ENCODE data around the gene BTBD19. TPM values are rescaled to one million over a fixed set of nuclear protein-coding genes. Genes with fewer than 3 reads are reported as not detected.
A peak's percentile ranks its signal among the peaks of the same experiment; 100 is the strongest.

BTBD19 gene
- total and polyA plus RNA-seq, 9 of the 15 experiments (the other 6 are each of a cell fraction or from before 2014, with no cell fraction given), result 0.22 to 2.0 (median 0.95) TPM

DNA sequence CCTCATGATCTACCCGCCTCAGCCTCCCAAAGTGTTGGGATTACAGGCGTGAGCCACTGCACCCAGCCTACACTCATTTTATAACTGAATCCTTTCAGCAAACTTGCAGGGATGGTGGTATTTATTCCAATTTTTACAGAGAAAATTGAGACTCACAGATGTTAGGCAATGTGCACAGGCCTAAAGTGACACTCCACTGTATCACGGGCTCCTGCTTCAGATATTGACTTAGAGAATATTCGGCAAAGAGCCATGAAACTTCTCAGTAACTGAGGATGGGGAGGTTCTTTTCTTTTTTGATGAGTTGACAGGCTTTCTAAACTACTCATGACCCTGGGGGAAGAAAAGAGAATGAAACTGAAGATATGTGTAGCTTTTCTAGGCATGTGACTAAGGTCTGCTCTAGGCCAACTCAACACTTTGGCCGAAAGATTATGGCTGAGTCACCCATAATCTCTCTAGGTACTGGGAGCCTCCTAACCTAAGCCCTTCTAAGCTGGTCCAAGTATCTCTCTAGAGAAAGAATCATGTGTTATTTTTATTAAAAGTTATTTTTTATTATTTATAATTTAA is 54.6 kb downstream of the BTBD19 start (continued):
- TF ChIP-seq JUND (IDR thresholded peaks at IDR 0.05; ENCODE audit: borderline replicate concordance, low read depth, low read length) (peak; percentile 77; the same call in 1 of the 2 replicates), JUND (tag; IDR thresholded peaks at IDR 0.05; ENCODE audit: borderline replicate concordance, low read depth, low read length) (peak; percentile 67; the same call in 1 of the 3 replicates), MAFG (tag; conservative IDR thresholded peaks at IDR 0.05) (peak; percentile 89), RAD51 (IDR thresholded peaks at IDR 0.05; ENCODE audit: borderline replicate concordance, low read depth) (peak; percentile 44; the same call in 1 of the 2 replicates), NR2C1 (IDR thresholded peaks at IDR 0.05) (no peak), NR2C1 (tag; IDR thresholded peaks at IDR 0.05) (peak; percentile 36; the same call in 1 of the 2 replicates), CCNT2 (IDR thresholded peaks at IDR 0.05; ENCODE audit: borderline replicate concordance, extremely low read depth, insufficient read length, low read depth, low read length) (no peak), SUPT5H (IDR thresholded peaks at IDR 0.05) (no peak), NR2C2 (CRISPR knock-in tag; IDR thresholded peaks at IDR 0.05) (no peak), NR2C2 (tag; IDR thresholded peaks at IDR 0.05) (0 out of 2 replicates have a peak, but pooled peaks have one; percentile 33), ZNF316 (IDR thresholded peaks at IDR 0.05) (peak; percentile 87), SIRT6 (IDR thresholded peaks at IDR 0.05; ENCODE audit: low read depth, low read length) (no peak), BHLHE40 (IDR thresholded peaks at IDR 0.05; ENCODE audit: low read length) (peak; percentile 64), EHMT2 (IDR thresholded peaks at IDR 0.05) (peak; percentile 81)
- TF ChIP-seq, protein P1, sequence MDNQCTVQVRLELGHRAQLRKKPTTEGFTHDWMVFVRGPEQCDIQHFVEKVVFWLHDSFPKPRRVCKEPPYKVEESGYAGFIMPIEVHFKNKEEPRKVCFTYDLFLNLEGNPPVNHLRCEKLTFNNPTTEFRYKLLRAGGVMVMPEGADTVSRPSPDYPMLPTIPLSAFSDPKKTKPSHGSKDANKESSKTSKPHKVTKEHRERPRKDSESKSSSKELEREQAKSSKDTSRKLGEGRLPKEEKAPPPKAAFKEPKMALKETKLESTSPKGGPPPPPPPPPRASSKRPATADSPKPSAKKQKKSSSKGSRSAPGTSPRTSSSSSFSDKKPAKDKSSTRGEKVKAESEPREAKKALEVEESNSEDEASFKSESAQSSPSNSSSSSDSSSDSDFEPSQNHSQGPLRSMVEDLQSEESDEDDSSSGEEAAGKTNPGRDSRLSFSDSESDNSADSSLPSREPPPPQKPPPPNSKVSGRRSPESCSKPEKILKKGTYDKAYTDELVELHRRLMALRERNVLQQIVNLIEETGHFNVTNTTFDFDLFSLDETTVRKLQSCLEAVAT (IDR thresholded peaks at IDR 0.05), result no peak
- TF ChIP-seq, protein P2, sequence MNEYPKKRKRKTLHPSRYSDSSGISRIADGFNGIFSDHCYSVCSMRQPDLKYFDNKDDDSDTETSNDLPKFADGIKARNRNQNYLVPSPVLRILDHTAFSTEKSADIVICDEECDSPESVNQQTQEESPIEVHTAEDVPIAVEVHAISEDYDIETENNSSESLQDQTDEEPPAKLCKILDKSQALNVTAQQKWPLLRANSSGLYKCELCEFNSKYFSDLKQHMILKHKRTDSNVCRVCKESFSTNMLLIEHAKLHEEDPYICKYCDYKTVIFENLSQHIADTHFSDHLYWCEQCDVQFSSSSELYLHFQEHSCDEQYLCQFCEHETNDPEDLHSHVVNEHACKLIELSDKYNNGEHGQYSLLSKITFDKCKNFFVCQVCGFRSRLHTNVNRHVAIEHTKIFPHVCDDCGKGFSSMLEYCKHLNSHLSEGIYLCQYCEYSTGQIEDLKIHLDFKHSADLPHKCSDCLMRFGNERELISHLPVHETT (CRISPR knock-in tag; conservative IDR thresholded peaks at IDR 0.05 in 1 of 2, IDR thresholded peaks at IDR 0.05 in 1 of 2), result 0 out of 4 replicates have a peak, but pooled peaks of 1 of the 2 experiments have one; percentile 39
- TF ChIP-seq, protein P3, sequence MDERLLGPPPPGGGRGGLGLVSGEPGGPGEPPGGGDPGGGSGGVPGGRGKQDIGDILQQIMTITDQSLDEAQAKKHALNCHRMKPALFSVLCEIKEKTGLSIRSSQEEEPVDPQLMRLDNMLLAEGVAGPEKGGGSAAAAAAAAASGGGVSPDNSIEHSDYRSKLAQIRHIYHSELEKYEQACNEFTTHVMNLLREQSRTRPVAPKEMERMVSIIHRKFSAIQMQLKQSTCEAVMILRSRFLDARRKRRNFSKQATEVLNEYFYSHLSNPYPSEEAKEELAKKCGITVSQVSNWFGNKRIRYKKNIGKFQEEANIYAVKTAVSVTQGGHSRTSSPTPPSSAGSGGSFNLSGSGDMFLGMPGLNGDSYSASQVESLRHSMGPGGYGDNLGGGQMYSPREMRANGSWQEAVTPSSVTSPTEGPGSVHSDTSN (CRISPR knock-in tag; IDR thresholded peaks at IDR 0.05; ENCODE audit: low read depth), result no peak
- TF ChIP-seq, protein P3 (tag; conservative IDR thresholded peaks at IDR 0.05; ENCODE audit: low read depth), result peak; percentile 60

Measured in K562 (cell line).